GM19463 (cell line): ENCODE data around the gene MICALL1.
A peak's percentile ranks its signal among the peaks of the same experiment; 100 is the strongest.
"Not testable (repeated sequence)": the region's sequence is repeated elsewhere in the genome, so short reads cannot be mapped to it uniquely, and the experiment has no call there.

Experiments used
- ATAC-seq: cut with Tn5 transposase; IDR thresholded peaks from one replicate; pipeline ENCODE4 v1.9.1; 2021; ENCODE audit warnings: mild to moderate bottlenecking, moderate library complexity; ENCODE audit not compliant: unreplicated experiment

Gene MICALL1

DNA sequence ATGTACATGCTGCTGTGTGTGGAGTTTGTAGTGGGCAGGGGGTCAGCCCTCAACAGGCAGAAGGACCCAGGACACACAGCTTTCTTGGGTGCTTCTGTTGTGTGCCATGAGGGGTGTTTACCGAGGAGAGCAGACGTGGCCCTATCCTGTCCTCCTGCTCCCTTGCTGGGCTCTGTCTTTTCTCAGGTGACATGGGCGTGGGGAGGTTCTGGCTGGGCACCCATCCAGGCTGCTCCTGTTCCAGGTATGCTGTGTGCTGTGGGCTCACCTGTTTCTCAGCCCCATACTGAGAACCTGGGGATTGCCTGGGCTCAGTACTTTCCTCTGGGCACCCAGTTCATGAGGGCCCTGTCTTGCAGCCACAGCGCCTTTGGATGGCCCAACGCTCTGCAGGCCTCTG, 23.3 kb downstream of the MICALL1 start:
- no peak for ATAC-seq

GRCh38 chr22:37930270-37930951, 24.3 kb downstream of the MICALL1 start:
- ATAC-seq, result no peak

DNA sequence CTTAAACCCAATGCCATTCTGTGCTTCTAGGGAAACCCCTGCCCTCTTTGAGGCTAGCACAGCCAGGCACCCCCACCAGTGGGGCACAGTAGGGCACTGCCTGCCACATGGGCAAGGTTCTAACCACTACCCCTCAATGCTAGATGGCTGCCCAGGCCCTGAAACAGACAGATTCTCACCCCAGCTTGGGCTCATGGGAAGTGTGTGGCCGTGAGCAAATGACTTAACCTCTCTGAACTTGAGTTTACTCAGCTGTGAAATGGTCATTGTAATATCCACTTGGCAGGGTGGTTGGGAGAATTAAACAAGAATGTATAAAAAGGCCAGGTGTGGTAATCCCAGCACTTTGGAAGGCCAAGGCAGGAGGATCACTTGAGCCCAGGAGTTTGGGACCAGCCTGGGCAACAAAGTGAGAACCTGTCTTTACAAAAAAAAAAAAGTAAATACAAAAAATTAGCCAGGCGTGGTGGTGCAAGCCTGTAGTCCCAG, 24.9 kb downstream of the MICALL1 start:
- ATAC-seq, result no peak

DNA sequence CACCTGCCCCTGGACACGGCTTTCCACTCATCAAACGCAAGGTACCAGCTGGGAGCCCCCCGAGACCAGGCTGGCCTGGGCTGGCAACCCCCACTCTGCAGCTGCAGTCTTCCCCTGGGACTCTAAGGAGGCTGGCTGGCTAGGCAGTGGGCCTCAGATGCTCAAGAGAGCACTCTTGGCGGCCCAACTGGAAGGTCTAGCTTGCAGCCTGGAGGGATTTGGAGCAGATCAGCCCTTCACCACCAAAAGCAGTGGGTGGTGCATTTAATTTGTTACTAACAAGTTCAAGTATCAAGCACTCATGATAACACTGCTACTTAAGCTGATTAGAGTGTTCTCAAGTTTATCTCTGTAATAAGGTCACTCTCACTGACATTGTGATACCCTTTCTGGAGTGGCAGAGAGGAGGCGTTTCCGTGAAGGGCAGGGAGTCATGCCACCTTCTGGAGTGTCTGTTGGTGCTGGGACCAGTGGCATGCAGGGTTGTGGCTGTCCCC, 25.8 kb downstream of the MICALL1 start:
- ATAC-seq, result no peak

DNA sequence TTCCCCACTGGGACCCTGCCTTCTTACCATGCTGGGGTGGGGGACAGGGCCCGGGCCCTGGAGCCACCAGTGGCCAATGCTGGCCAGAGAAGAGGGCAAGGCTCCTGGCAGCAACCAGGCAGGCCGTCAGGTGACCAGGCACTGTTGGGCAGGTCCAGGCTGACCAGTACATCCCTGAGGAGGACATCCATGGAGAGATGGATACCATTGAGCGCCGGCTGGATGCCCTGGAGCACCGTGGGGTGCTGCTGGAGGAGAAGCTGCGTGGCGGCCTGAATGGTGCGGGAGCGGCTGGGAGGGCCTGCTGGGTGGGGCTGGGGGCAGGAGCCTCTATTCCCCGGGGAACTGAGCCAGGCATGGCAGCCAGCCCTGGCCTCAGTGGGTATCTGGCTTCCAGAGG, 26.3 kb downstream of the MICALL1 start:
- ATAC-seq, result no peak

DNA sequence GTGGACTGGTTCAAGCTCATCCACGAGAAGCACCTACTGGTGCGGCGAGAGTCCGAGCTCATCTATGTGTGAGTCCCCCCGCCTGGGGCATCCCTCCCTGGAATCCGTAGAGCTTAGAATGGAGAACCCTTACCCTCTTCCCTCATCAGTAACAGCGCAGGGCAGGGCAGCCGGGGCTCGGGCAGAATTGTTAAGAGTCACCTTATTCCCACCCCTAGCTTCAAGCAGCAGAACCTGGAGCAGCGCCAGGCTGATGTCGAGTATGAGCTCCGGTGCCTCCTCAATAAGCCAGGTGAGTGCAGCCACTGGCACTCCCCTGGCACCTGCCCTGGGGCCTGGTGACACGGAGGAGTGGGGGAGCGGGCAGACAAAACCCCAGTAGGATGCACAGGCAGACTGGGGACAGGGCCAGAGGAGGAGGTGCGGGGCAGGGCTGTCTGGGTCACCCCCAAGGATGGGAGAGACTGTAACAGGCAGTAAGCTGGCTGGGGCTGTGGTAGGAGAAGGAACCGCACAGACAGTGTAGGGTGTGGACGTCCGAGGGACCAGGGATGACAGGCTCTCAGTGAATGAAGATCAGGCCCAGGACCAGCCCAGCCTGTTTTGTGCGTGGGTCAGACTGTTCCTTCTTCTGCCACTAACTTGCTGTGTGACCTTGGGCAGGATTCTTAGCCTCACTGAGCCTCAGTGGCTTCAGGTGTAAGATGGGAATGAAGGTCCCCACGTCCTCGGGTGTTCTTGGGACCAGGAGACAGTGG, 26.9 kb downstream of the MICALL1 start:
- no peak for ATAC-seq

- peak; percentile 93 for ATAC-seq
These were observed 27.7 kb downstream of the MICALL1 start for GRCh38 chr22:37933711-37934376.

DNA sequence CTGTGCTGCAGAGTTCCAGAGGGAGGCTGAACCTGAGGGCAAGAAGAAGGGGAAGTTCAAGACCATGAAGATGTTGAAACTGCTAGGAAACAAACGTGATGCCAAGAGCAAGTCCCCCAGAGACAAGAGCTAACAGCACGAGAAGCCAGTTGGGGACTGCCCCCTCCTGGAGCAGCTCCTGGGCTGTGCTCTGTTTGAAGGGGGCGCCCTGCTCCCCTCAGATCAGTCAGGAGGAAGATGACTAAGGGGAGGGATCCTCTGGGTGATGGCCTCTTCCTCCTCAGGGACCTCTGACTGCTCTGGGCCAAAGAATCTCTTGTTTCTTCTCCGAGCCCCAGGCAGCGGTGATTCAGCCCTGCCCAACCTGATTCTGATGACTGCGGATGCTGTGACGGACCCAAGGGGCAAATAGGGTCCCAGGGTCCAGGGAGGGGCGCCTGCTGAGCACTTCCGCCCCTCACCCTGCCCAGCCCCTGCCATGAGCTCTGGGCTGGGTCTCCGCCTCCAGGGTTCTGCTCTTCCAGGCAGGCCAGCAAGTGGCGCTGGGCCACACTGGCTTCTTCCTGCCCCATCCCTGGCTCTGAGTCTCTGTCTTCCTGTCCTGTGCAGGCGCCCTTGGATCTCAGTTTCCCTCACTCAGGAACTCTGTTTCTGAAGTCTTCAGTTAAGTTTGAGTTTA, 34.7 kb downstream of the MICALL1 start:
- no peak for ATAC-seq

- no peak for ATAC-seq
These were observed 36.0 kb downstream of the MICALL1 start for GRCh38 chr22:37942133-37942532.

DNA sequence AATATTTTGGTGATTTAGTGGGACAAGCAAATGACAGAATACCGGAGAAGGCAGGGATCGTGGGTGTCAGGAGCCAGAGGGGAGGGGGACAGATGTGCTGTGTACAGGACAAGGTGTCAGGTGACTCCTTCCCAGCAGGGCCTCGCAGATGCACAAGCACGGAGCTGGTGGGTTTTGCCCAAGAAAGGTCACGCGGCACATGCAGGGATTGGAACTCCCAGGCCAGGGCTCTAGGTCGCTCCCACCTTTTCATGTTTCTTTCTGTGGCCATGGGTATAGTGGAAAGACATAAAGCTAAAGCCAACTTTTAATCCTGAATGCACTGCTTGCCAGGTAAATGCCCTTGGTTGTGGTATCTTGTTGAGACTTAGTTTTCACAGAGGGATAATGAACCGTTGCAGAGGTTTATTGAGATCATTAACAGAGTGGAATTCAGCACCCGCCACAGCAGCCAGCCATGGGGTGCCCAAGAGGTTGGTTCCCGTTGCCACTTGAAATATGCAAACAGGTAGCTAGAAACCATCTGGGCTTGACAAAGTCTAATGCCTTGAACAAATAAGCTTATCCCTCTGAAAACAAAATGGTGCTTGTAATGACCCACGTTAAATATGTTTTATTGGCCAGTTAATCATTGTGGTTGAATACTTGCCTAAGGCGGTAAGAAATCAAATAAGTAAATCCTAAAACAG, 37.2 kb downstream of the MICALL1 start:
- ATAC-seq, result no peak

GRCh38 chr22:37943825-37944198, 37.7 kb downstream of the MICALL1 start:
- no peak for ATAC-seq

- not testable (repeated sequence) for ATAC-seq
These were observed 38.3 kb downstream of the MICALL1 start for GRCh38 chr22:37944423-37944822.

DNA sequence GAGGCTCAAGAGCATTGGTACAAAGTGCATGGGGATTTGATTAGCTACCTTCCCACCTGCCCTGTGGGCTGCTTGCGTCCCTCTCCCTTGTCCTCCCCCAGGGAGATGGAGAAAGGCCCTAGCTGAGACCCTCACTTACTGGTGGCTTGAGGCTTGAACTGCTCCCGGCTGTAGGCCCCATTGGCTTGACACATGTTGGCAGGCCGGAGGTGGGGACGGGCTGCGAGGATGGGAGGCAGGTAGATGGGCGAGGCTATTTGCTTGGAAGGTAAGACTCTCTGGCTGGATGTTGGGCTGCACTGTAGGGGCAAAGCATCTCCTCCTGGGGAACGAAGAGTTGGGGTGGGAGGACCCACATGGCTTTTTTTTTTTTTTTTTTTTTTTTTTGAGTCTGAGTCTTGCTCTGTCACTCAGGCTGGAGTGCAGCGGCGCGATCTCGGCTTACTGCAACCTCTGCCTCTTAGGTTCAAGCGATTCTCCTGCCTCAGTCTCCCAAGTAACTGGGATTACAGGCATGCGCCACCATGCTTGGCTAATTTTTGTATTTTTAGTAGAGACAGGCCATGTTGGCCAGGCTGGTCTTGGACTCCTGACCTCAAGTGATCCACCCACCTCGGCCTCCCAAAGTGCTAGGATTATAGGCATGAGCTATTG, 41.2 kb downstream of the MICALL1 start:
- not testable (repeated sequence) for ATAC-seq

GRCh38 chr22:37951305-37951704, 45.2 kb downstream of the MICALL1 start:
- no peak for ATAC-seq

- ATAC-seq, result not testable (repeated sequence)
These were observed 46.5 kb downstream of the MICALL1 start for GRCh38 chr22:37952629-37953028.

- no peak for ATAC-seq
These were observed 47.0 kb downstream of the MICALL1 start for GRCh38 chr22:37953062-37953436.

DNA sequence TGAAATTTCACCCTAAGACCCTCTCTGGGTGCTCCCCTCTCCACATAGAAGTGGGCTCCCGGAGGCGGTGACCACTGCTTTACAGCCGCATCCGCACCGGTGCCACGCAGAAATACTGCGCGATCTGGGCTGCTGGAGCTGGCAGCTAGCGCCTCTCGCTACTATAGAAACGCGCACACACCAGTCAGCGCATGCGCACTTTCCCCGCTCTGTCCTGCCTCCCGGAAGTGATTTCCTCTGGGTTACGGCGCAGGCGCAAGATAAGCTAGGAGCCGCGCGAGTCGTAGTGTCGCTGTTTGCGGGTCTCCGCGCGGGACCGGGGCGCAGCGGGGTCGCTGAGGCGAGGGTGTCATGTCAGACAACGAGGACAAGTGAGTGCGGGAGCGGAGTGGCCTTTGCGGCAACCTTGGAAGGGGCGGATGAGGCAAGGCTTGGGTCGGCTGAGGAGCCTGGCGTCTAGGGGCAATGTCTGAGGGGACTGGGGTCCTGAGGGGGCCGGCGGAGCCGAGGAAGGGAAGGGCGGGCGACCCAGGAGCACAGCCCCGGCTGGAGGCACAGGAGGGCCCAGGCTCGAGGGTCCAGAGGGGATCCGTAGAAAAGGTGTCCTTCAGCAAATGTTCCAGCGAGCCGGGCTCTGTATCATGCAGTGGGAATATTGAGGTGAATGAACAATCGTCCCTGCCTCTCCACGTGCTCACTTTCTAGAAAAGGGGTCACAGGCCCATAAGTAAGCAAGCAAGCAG, 47.5 kb downstream of the MICALL1 start, which contains the start of the genes C22orf23 and POLR2F:
Gene C22orf23 (minus strand): TSS at position 165 of the 743 bp plus-strand sequence. CDS start 452 bp downstream, outside the sequence.
Gene POLR2F (plus strand): TSS at position 263 of the 743 bp plus-strand sequence. CDS start 89 bp downstream, at position 352.
- ATAC-seq, result peak; percentile 78

DNA sequence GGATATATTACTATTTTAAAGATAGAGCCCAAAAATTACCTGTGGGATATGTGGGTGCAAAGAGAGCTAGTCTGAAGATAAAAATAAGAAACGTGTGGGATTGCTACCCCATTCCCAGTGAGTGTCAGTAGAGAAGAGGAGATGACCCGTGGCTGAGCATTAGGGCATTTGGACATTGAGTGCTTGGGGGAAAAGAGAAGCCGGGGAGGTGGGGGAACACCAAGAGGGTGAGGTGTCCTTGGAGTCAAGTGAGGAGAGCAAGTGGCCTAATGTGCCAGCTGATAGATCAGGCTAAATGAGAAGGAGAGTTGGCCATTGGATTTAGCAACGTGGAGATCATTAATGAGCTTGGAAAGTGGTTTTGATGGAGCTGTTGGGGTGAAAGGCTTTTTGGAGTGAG, 48.6 kb downstream of the MICALL1 start:
- no peak for ATAC-seq

GRCh38 chr22:37955825-37956397, 49.8 kb downstream of the MICALL1 start:
- not testable (repeated sequence) for ATAC-seq
